GM12878 (cell line): ENCODE results near the gene MAML2. TPM values are rescaled to one million over a fixed set of nuclear protein-coding genes. Genes with fewer than 3 reads are reported as not detected.

Experiments used
- ATF3 ChIP-seq: IDR thresholded peaks from 2 replicates; pipeline ENCODE4 v1.6.1; 2011; ENCODE audit warnings: low read depth, mild to moderate bottlenecking, low read length, moderate library complexity, borderline replicate concordance; ENCODE audit errors: extremely low read depth
- CTCF ChIP-seq, 3 experiments: IDR thresholded peaks in 2 of 3; conservative IDR thresholded peaks in 1 of 3; 2 replicates each; pipeline ENCODE4 v1.5.1; 2011; ENCODE audit warnings: low read depth in 3 of 3, low read length in 3 of 3, mild to moderate bottlenecking in 3 of 3, control low read depth in 2 of 3, moderate library complexity in 2 of 3, inconsistent platforms in 1 of 3, mixed read lengths in 1 of 3; ENCODE audit not compliant: control insufficient read depth in 2 of 3, insufficient read depth in 1 of 3; ENCODE audit errors: extremely low read depth in 1 of 3
- EZH2 ChIP-seq: IDR thresholded peaks from 2 replicates; pipeline ENCODE4 v1.6.1; 2012; ENCODE audit warnings: low read depth, mild to moderate bottlenecking, control low read depth, inconsistent platforms, low read length, borderline replicate concordance; ENCODE audit not compliant: control insufficient read depth
- FOXM1 ChIP-seq: IDR thresholded peaks from 2 replicates; pipeline ENCODE4 v1.6.1; 2012; ENCODE audit warnings: low read depth, mild to moderate bottlenecking, inconsistent platforms, low read length, moderate library complexity
- RELA ChIP-seq: fragments of 450-650 bp; IDR thresholded peaks from 2 replicates; pipeline ENCODE4 v1.8.0; 2014; ENCODE audit warnings: borderline replicate concordance; ENCODE audit not compliant: partially characterized antibody
- STAT1 ChIP-seq: fragments of 450-650 bp; conservative IDR thresholded peaks from 2 replicates; pipeline ENCODE4 v1.6.1; 2014; ENCODE audit warnings: antibody characterized with exemption, mild to moderate bottlenecking
- USF2 ChIP-seq: IDR thresholded peaks from 2 replicates; pipeline ENCODE4 v1.6.1; 2011; ENCODE audit warnings: low read depth, low read length, improper control_type of control experiment, borderline replicate concordance
- polyA plus RNA-seq, 11 experiments: library from polyadenylated mRNA; depleted of rRNA in 4 of 11; unstranded in 6 of 11; stranded (reverse) in 5 of 11; fragments of >200 nt; fragmentation: Nextera tagmentation in 4 of 11; fragmentation: Illumina TruSeq in 1 of 11; extraction: Ambion mirVana in 4 of 11; extraction: Trizol in 1 of 11; gene quantifications; 1 replicate in 1 of 11; 2 replicates in 10 of 11; pipeline versions ENCODE4 v1.2.1 to v1.2.3, GENCODE V29; 2011 to 2016; ENCODE audit warnings: inconsistent platforms in 2 of 11, missing spikeins in 2 of 11, low read depth in 1 of 11
- total RNA-seq, 4 experiments: library from RNA; depleted of rRNA in 3 of 4; stranded (reverse); fragments of >200 nt in 3 of 4; fragmentation: Illumina TruSeq in 1 of 4; extraction: Trizol in 1 of 4; gene quantifications; 2 replicates each; pipeline versions ENCODE4 v1.2.1 to v1.2.3, GENCODE V29; 2013 to 2021

MAML2 gene
- total and polyA plus RNA-seq, 10 of the 15 experiments (the other 5 are each of a cell fraction or from before 2014, with no cell fraction given), result 2.5 to 15.1 (median 12.0) TPM

DNA sequence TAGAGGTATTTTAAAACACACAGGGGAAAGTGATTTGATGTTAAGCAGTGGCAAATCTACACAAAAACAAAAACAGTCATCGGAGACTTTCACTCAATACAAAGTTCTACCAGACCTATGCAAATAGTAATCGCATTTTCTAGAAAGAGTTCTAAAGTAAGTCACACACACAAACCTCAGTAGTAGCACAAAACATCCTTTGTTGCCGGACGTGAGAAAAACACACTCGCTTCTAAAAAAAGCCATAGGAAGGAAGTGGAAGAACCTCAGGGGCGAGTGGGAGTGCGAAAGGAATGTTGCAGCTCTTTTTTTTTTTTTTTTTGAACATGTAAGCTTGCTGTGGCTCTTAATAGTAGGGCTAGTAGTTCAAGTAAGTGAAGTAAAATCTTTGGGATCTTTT lies 88.9 kb downstream of the MAML2 start (continued):
- TF ChIP-seq CTCF (IDR thresholded peaks at IDR 0.05 in 2 of 3, conservative IDR thresholded peaks at IDR 0.05 in 1 of 3; ENCODE audit: control insufficient read depth in 2 of 3, extremely low read depth in 1 of 3, insufficient read depth in 1 of 3, low read depth in 3 of 3, low read length in 3 of 3) (no peak), EZH2 (no peak), ATF3 (no peak), USF2 (no peak; the same call in 1 of the 2 replicates), RELA (no peak), STAT1 (no peak), FOXM1 (peak; percentile 48; the same call in 1 of the 2 replicates)
